ENCODE measurements around the gene RPH3AL.
"Not testable (repeated sequence)": the region's sequence is repeated elsewhere in the genome, so short reads cannot be mapped to it uniquely, and the experiment has no call there.

Gene RPH3AL

GRCh38 chr17:333626-334396, 18.8 kb downstream of the RPH3AL start:
- no peak for DNase-seq

GRCh38 chr17:332558-333322, 19.9 kb downstream of the RPH3AL start:
- DNase-seq = no peak

GRCh38 chr17:332023-332422, 20.6 kb downstream of the RPH3AL start:
- DNase-seq = no peak

GRCh38 chr17:330993-331701, 21.5 kb downstream of the RPH3AL start:
- DNase-seq = no peak

GRCh38 chr17:329784-330420, 22.7 kb downstream of the RPH3AL start:
- DNase-seq = no peak

- DNase-seq = no peak
Observed at GRCh38 chr17:327971-328370, 24.6 kb downstream of the RPH3AL start.

- DNase-seq = no peak
Observed at GRCh38 chr17:327296-327695, 25.3 kb downstream of the RPH3AL start.

- no peak for DNase-seq
Observed at GRCh38 chr17:326010-326621, 26.5 kb downstream of the RPH3AL start.

GRCh38 chr17:325270-326009, 27.2 kb downstream of the RPH3AL start:
- DNase-seq = no peak

- no peak for DNase-seq
Observed at GRCh38 chr17:323721-324571, 28.7 kb downstream of the RPH3AL start.

GRCh38 chr17:323181-323580, 29.4 kb downstream of the RPH3AL start:
- no peak for DNase-seq

- no peak for DNase-seq
Observed at GRCh38 chr17:322006-322780, 30.4 kb downstream of the RPH3AL start.

GRCh38 chr17:321386-321941, 31.1 kb downstream of the RPH3AL start:
- no peak for DNase-seq

GRCh38 chr17:320809-321385, 31.7 kb downstream of the RPH3AL start:
- no peak for DNase-seq

- DNase-seq = no peak
Observed at GRCh38 chr17:320139-320538, 32.5 kb downstream of the RPH3AL start.

GRCh38 chr17:319266-319665, 33.3 kb downstream of the RPH3AL start:
- no peak for DNase-seq

- not testable (repeated sequence) for DNase-seq
Observed at GRCh38 chr17:317070-317469, 35.5 kb downstream of the RPH3AL start.

- DNase-seq = not testable (repeated sequence)
Observed at GRCh38 chr17:315399-315798, 37.2 kb downstream of the RPH3AL start.

- DNase-seq = not testable (repeated sequence)
Observed at GRCh38 chr17:314614-314944, 38.0 kb downstream of the RPH3AL start.

Measured in SW 1271 (cell line).